Measurements from ENCODE around the gene COPS2. TPM values are rescaled to one million over a fixed set of nuclear protein-coding genes. Genes with fewer than 3 reads are reported as not detected.

COPS2 gene
- total and polyA plus RNA-seq, 10 of the 15 experiments (the other 5 are each of a cell fraction or from before 2014, with no cell fraction given) = 31.5 to 115 (median 76.3) TPM

GRCh38 chr15:49163678-49164077 is 8.3 kb upstream of the COPS2 start:
- SMC1A ChIA-PET (ENCODE audit: uncharacterized antibody, unreplicated experiment) = no interaction called here
- no peaks in the 10 kb centered on the region for H3K79me2 ChIP-seq (ENCODE audit: control insufficient read depth, insufficient read depth, low read length)
- TF ChIP-seq BCL11A (IDR thresholded peaks at IDR 0.05; ENCODE audit: low read depth, low read length) = no peak
- TF ChIP-seq LARP7 (IDR thresholded peaks at IDR 0.05) = no peak
- TF ChIP-seq BCLAF1 (IDR thresholded peaks at IDR 0.05) = no peak
- TF ChIP-seq NR2C1 (IDR thresholded peaks at IDR 0.05) = no peak
- TF ChIP-seq EP300 (IDR thresholded peaks at IDR 0.05; ENCODE audit: borderline replicate concordance in 1 of 2, control insufficient read depth in 1 of 2, low read depth in 2 of 2, low read length in 2 of 2) = no peak
- intact Hi-C loops (cut with micrococcal nuclease; ENCODE audit: unreplicated experiment) (no loop called here), in situ Hi-C loops (cut with MboI) (loop anchor here (25.0 kb wide), 1 partner anchor 801 kb away; no protein-coding TSS in a partner anchor)
- ATAC-seq (no peak), DNase-seq (ENCODE audit: low read depth, low spot score) (no peak), FAIRE-seq (peak; percentile 38)
- no peak overlapping the region for H3K9ac ChIP-seq (ENCODE audit: control insufficient read depth, insufficient read depth, low read length)
- POLR2A ChIA-PET = no interaction called here
- H3K9me3 ChIP-seq (replicated peaks; ENCODE audit: control insufficient read depth, insufficient read depth, low read length) = no peaks in the 10 kb centered on the region
- RAD21 ChIA-PET (ENCODE audit: unreplicated experiment) = interaction anchor here (1.2 kb wide), 1 partner anchor 8 kb away, joined by 3 read pairs; the partner anchor contains the start of gene COPS2
- H2AFZ ChIP-seq (ENCODE audit: control insufficient read depth, low read depth, low read length) = no peak overlapping the region
- no TSS peak for BruUV-seq (replicated peaks)
- H4K20me1 ChIP-seq (ENCODE audit: control insufficient read depth, insufficient read depth) = no peaks in the 10 kb centered on the region
- no peak overlapping the region for H3K4me2 ChIP-seq (ENCODE audit: control insufficient read depth, insufficient read depth)
- no peaks in the 10 kb centered on the region for H3K27me3 ChIP-seq (replicated peaks in 1 of 2; ENCODE audit: control insufficient read depth in 2 of 2, insufficient read depth in 2 of 2, low read length in 1 of 2)
- CTCF ChIA-PET = interaction anchor here (0.7 kb wide), 1 partner anchor 26 kb away, joined by 4 read pairs; no protein-coding TSS in a partner anchor
- no peaks in the 10 kb centered on the region for H3K36me3 ChIP-seq (ENCODE audit: control insufficient read depth in 2 of 2, insufficient read depth in 2 of 2, low read length in 1 of 2)
- H3K4me1 ChIP-seq (ENCODE audit: control insufficient read depth, insufficient read depth, low read length) = no peaks in the 10 kb centered on the region
- no peak overlapping the region for H3K4me3 ChIP-seq
- H3K27ac ChIP-seq (ENCODE audit: control insufficient read depth, insufficient read depth) = no peak overlapping the region
- WGBS (ENCODE audit: insufficient coverage, insufficient replicate concordance, low lambda C conversion rate, missing lambda C conversion rate) = 76% methylated on average over 1 of the region's 1 CpG
